ENCODE measurements around the gene ZNF775.

Gene ZNF775

DNA sequence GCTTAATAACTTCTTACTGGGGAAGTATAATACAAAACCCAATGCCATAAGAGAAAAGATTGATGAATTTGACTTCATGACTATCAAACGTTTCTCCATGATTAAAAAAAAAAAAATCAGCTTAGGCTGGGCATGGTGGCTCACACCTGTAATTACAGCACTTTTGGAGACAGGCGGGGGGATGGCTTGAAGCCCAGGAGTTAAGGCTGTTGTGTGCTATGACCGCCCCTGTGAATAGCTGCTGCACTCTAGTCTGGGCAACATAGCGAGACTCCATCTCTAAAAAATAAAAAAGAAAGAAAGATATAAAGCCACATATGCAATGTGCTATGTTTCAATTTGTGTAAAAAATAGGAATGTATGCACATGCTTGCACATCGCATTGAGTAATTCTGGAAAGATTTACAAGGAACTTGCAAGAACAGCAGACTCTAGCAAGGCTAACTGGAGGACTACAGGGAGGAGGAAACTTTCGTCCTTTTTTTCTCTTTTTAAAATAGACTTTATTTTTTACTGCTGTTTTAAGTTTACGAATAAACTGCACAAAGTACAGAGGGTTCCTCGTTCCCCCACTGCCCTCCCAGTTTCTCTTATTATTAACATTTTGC lies 27.4 kb upstream of the ZNF775 start:
- DNase-seq = no peak

GRCh38 chr7:150355666-150356059 lies 23.5 kb upstream of the ZNF775 start:
- DNase-seq = no peak

DNA sequence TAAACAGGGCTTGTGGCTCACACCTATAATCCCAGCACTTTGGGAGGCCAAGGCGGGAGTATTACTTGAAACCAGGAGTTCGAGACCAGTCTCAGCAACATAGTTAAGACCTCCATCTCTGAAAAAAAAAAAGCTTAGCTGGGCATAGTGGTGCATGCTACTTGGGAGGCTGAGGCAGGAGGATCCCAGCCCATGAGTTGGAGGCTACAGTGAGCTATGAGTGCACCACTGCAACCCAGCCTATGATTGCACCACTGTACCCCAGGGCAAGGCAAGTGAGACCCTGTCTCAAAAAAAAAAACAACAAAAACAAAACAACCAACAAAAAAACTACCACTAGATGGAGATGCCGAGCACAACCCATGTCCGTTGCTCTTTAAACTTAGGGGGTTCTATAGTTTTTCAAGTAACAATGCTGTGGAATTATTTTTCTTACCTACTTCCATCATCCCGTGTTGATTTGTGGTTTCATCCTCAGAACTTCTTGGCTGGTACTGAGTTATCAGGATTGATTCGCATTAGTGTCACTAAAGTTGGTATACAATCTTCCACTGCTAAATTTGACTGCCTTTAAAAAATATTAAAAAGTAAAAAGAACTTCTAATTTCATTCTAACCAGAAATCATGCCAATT lies 22.7 kb upstream of the ZNF775 start:
- DNase-seq = peak; percentile 37

GRCh38 chr7:150357270-150357669 lies 21.9 kb upstream of the ZNF775 start:
- no peak for DNase-seq

GRCh38 chr7:150357771-150358427 lies 21.2 kb upstream of the ZNF775 start:
- DNase-seq = no peak

DNA sequence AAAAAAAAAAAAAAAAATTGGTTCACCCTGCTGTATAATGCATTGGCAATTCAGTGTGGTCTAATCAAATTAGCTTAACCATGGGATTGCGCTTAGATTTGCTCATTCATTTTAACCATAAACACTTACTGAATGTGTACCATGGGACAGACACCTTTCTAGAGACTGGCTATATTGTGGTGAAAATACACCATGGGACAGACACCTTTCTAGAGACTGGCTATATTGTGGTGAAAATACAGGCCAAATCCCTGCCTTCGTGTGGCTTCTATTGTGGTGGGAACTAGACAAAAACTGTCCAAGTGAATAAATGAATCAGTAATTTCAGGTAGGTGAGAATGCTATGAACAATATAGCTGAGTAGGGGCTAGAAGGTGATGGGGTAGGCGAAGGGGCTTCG lies 20.7 kb upstream of the ZNF775 start:
- DNase-seq = no peak

- no peak for DNase-seq
Measured at GRCh38 chr7:150358988-150359621, 20.0 kb upstream of the ZNF775 start.

DNA sequence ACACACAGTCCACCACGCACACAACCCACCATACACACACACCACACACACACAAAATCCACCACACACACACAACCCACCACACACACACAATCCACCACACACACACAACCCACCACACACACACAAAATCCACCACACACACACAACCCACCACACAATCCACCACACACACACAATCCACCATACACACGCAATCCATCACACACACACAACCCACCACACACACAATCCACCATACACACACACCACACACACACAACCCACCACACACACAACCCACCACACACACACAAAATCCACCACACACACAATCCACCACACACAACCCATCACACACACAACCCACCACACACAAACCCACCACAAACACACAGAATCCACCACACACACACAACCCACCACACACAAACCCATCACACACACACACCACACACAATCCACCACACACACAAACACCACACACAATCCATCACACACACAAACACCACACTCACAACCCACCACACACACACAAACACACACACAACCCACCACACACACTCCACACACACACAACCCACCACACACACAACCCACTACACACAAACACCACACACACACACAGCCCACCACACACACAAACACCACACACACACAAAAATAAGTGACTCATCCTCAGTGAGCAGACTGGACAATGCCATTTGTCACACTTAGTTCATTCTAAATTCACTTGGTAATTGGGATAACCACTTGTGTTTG lies 19.3 kb upstream of the ZNF775 start:
- no peak for DNase-seq

DNA sequence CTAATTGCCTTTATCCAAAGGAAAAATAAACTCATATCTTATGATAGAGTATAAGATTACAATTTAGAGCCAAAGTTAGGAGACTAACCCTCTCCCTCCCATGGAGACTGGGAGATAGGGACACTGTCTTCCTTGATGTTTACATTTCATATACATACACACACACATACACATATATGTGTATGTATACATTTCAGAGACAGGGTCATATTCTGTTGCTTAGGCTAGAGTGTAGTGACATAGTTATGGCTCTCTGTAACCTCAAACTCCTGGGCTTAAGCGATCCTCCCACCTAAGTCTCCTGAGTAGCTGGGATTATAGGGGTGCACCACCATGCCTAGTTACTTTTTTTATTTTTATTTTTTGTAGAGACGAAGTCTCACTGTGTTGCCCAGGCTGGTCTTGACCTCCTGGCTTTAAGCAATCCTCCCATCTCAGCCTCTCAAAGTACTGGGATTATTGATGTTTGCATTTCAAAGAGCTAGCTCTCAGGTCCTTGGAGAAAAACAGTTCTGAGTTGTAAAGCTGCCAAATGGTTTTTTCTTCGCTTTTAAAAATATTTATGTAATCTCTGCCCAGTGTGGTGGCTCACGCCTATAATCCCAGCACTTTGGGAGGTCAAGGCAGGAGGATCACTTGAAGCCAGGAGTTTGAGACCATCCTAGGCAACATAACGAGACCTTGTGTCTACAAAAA lies 18.6 kb upstream of the ZNF775 start:
- no peak for DNase-seq

GRCh38 chr7:150361402-150361801 lies 17.7 kb upstream of the ZNF775 start:
- no peak for DNase-seq

- no peak for DNase-seq
Measured at GRCh38 chr7:150361807-150362621, 17.1 kb upstream of the ZNF775 start.

DNA sequence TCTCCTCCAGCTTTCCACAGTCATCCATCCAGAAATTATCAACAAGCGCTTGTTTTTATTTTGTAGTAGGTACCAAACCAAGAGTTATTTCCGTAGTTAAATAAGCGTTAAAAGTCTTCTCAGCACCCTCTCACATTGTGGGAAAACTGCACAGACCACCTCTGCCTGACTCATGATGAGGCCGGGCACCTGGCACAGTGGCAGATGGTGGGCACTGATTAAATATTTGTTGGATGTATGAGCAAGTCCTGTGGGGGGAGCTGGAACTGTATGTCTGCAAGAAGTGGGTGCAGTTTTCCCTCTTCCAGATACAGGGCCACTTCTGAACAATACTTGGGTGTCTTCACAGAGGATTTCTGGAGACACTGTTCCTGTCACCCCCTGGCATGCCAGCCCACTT lies 15.8 kb upstream of the ZNF775 start:
- DNase-seq = no peak

DNA sequence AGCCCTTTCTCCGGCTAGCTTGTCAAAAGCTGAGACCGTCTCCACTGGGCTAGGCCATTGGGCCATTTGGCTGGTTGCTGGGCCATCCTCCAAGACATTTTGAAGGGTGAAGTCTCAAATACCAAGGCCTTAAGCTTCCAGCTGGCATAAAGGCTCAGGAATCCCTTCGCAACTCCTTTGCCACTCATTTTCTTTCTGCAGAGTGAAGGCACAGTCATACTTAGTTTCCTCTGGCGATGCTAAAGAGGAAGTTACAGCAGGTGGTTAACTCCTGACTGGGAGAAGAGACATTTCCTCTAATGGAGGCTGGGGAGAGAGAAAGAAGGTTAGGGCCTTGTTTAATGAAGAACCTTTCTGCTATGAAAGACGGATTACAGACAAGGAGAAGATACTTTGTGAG lies 15.3 kb upstream of the ZNF775 start:
- no peak for DNase-seq

DNA sequence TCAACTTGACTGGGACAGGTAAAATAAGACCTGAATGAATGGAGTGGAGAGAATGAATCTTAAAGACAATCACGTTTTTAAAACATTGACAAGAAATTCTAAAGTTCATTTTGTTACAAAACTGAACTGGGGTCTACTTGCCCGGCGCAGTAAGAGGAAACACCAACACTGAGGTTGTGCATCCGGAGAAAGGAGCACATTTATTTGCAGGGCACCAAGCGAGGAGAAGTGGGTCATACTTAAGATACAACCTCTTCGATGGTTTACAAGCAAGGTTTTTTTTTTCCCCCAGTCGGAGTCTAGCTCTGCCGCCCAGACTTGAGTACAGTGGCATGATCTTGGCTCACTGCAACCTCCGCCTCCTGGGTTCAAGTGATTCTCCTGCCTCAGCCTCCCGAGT lies 13.9 kb upstream of the ZNF775 start:
- DNase-seq = no peak

DNA sequence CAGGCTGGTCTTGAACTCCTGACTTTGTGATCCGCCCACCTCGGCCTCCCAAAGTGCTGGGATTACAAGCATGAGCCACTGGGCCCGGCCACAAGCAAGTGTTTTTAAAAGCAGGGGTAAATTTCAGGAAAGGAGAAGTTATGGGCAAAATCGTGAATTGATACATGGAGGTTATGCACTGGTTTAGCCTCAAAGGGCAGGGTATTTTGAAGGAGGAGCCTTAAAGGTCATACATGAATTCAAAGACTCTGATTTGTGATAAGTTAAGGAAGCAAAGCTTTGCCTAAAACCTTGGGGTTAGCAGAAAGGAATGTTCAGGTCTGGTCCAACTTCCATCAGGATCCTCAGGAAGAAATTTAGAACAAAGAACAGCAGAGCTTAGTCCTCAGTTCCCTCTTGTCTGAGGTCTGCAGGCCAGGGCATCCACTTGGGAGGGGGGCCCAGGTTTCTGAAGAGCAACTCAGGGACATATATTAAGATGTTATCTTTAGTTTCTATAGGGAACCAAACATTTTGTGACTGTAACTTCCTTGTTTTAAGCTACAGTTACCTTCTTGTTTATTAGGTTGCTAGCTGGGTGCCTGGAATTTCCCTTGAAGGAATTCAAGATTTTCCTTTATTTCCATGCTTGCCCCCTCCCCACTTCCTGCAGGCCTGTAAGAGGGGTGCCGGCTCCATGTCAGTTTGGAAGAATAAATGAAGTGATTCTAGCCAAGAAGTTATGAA lies 13.3 kb upstream of the ZNF775 start:
- no peak for DNase-seq

GRCh38 chr7:150367677-150368095 lies 11.4 kb upstream of the ZNF775 start:
- DNase-seq = no peak

DNA sequence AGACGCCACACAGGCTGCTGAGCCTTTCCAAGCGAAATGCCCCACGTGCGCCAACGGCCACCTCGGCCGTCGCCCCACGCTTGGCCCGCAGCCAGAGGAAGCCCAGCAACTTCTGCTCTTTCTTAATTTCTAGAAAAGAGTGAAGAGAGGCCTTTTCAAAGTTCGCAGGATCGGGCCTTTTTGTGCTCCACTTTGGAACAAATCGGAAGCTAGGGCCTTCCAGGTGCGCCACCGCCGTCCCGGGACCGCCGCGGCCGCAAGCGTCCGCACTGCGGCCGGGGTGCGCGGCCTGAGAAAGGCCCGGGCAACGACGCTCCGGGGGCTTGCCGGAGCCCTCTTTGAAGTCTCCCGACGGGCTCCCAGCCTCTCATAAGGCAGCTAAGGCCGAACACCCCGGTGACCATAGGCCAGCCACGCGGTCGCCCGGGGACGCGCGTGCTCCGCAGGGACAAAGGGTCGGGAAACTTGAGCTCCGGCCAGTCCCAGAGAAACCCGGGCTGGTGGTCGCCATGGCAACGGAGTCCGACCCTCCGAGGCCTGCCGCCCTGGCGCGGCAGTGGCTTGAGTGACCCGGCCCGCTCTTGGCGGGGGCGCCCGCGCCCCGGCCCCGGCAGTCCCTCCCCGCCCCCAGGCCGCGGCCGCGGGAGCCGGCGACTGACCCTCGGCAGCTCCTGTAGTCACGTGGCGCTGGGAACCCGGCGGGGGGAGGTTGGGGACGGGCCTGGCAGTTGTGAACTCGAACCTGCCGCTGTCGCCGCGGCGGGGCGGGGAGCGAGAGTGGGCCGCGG lies 10.8 kb upstream of the ZNF775 start, which contains the start of gene REPIN1:
TSS of gene REPIN1 (plus strand) at position 727 of the 788 bp plus-strand sequence. CDS start 890 bp downstream, outside the sequence.
- DNase-seq = peak; percentile 94

- no peak for DNase-seq
Measured at GRCh38 chr7:150368884-150369747, 10.0 kb upstream of the ZNF775 start.
